Thyroid gland (tissue), 4 donors: ENCODE data around the gene PRAMEF1. TPM values are rescaled to one million over a fixed set of nuclear protein-coding genes. Genes with fewer than 3 reads are reported as not detected.

ENCODE experiments used
- DNase-seq, 2 donors: peaks; one replicate each; pipeline ENCODE4 v3.0.0-alpha.2; 2019
- H3K27ac ChIP-seq, 3 donors: fragments of 200-600 bp; sonication (generic); 1 replicate in 2 of 3; 2 replicates in 1 of 3; pipeline ENCODE4 v1.5.1; 2016 to 2019; ENCODE audit warnings: mild to moderate bottlenecking in 1 of 3, moderate library complexity in 1 of 3
- H3K27me3 ChIP-seq: fragments of 200-600 bp; sonication (generic); one replicate; pipeline ENCODE4 v1.5.1; 2019
- H3K36me3 ChIP-seq, 2 donors: fragments of 200-600 bp; sonication (generic); one replicate each; pipeline ENCODE4 v1.5.1; 2016 to 2019
- H3K4me1 ChIP-seq, 2 donors: fragments of 200-600 bp; sonication (generic); one replicate each; pipeline ENCODE4 v1.5.1; 2017 to 2019
- H3K4me3 ChIP-seq, 3 donors: fragments of 200-600 bp; sonication (generic); replicated peaks in 1 of 3; 1 replicate in 2 of 3; 2 replicates in 1 of 3; pipeline ENCODE4 v1.5.1; 2016; ENCODE audit warnings: mild to moderate bottlenecking in 1 of 3
- H3K9me3 ChIP-seq: fragments of 200-600 bp; sonication (generic); one replicate; pipeline ENCODE4 v1.5.1; 2017
- POLR2A ChIP-seq, 2 donors: fragments of 450-650 bp; IDR thresholded peaks; one replicate each; pipeline ENCODE4 v1.6.1; 2017; ENCODE audit warnings: antibody characterized with exemption in 2 of 2, mild to moderate bottlenecking in 2 of 2, moderate library complexity in 1 of 2
- WGBS, 2 donors: methylation state at CpG; one replicate each; pipeline ENCODE4 v1.1.5; 2017; 5-methylcytosine and 5-hydroxymethylcytosine counted together
- intact Hi-C: fragments of 100-400 bp; cut with DNase I; formaldehyde crosslinking; loops from one replicate; pipeline ENCODE4 v1.15.1; 2023
- total RNA-seq, 4 donors: library from RNA; depleted of rRNA; stranded (reverse); fragments of >200 nt; gene quantifications; one replicate each; pipeline ENCODE4 v1.2.3, GENCODE V29; 2016
- TF ChIP-seq, protein P1 (sequence below), 6 experiments: fragments of 200-600 bp in 3 of 6; fragments of 450-650 bp in 3 of 6; sonication (generic) in 3 of 6; IDR thresholded peaks; one replicate each; pipeline ENCODE4 v1.5.1; 2016 to 2019; ENCODE audit warnings: antibody characterized with exemption in 6 of 6, mild to moderate bottlenecking in 2 of 6, inconsistent platforms in 1 of 6, moderate library complexity in 1 of 6

The PRAMEF1 gene
- total RNA-seq, 4 donors from 2014 or later: not detected

DNA sequence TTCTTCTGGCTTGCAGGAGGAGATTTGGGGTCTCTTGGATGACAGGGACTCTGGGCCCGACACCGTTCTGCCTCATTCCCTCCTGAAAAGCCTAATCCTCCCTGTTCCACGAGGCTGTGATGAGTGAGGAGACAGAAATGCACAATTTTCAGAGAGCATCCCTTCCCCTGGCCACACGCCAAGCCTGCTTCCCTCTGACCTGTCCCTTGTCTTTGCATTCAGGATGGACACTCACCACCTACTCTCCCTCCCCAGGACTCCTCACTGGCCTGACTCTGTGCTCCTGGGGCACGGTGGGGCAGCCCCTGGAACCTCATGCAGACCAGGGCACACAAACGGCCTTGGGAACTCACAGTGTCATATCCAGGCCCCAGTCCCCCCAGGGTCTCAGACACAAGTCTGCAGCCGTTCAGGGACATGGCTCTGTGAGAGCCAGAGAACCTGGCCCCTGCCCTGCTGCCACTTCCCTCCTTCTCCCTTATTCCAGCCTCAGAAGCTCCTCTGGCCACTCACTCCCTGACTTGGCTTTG, 21.2 kb upstream of the PRAMEF1 start:
- DNase-seq: no peak
- no peaks in the 10 kb centered on the region for H3K27me3 ChIP-seq
- no peaks in the 10 kb centered on the region for H3K9me3 ChIP-seq
- no peak overlapping the region for H3K27ac ChIP-seq
- no peaks in the 10 kb centered on the region for H3K4me1 ChIP-seq
- 64 to 80% methylated on average over 6 to 7 of the region's 7 CpGs for WGBS, 2 donors
- no peak overlapping the region for H3K4me3 ChIP-seq
- intact Hi-C loops: no loop called here
- H3K36me3 ChIP-seq: no peaks in the 10 kb centered on the region
- TF ChIP-seq POLR2A (IDR thresholded peaks at IDR 0.05): no peak
- TF ChIP-seq, protein P1, sequence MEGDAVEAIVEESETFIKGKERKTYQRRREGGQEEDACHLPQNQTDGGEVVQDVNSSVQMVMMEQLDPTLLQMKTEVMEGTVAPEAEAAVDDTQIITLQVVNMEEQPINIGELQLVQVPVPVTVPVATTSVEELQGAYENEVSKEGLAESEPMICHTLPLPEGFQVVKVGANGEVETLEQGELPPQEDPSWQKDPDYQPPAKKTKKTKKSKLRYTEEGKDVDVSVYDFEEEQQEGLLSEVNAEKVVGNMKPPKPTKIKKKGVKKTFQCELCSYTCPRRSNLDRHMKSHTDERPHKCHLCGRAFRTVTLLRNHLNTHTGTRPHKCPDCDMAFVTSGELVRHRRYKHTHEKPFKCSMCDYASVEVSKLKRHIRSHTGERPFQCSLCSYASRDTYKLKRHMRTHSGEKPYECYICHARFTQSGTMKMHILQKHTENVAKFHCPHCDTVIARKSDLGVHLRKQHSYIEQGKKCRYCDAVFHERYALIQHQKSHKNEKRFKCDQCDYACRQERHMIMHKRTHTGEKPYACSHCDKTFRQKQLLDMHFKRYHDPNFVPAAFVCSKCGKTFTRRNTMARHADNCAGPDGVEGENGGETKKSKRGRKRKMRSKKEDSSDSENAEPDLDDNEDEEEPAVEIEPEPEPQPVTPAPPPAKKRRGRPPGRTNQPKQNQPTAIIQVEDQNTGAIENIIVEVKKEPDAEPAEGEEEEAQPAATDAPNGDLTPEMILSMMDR (IDR thresholded peaks at IDR 0.05): no peak

DNA sequence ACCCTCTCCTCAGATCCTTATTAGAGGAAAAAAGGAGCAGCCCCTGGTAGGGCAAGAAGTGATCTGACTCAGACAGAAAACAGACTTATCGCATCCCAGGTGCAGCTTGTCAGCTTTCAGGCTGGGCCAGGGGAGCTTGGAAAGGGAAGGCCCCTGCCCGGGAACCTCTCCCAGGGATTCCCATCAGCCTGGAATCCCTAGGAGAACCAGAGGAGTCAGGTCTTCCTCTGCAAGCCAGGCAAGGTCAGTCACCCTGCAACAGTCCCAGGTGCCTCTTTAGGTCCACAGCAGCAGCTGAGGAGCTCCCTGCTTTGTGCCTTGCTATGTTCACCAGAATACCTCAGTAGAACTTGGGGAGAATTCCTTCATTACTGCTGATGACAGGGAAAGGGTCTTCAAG, 20.6 kb upstream of the PRAMEF1 start:
- Histone ChIP-seq H3K27ac (no peak overlapping the region), H3K4me3 (no peak overlapping the region), H3K36me3 (no peaks in the 10 kb centered on the region), H3K27me3 (no peaks in the 10 kb centered on the region), H3K9me3 (no peaks in the 10 kb centered on the region), H3K4me1 (no peaks in the 10 kb centered on the region)
- intact Hi-C loops: no loop called here
- WGBS, 2 donors: 70 to 89% methylated on average over 2 of the region's 2 CpGs
- no peak for DNase-seq
- TF ChIP-seq, protein P1 (IDR thresholded peaks at IDR 0.05): no peak
- TF ChIP-seq POLR2A (IDR thresholded peaks at IDR 0.05): no peak

DNA sequence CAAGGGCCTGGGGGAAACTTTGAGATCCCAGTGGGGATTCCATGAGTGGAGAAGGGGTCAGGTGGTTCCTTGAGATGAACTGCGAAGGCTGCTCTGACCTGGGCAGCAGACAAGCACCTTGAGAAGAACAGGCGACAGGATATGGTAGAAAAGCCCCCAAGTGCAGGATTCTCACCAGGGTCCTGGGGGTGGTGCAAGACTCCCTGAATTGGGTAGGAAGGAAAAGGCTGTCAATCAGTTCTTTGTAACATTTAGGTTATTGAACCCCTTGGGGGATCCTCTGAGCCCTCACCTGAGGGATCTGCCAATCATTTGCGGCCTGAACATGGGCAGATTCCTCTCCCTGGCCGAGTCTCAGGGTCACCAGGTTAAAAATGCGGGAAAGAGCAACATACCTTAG, 20.0 kb upstream of the PRAMEF1 start:
- no peak overlapping the region for H3K4me3 ChIP-seq
- H3K4me1 ChIP-seq: no peaks in the 10 kb centered on the region
- no peaks in the 10 kb centered on the region for H3K9me3 ChIP-seq
- H3K27me3 ChIP-seq: no peaks in the 10 kb centered on the region
- no peak overlapping the region for H3K27ac ChIP-seq
- H3K36me3 ChIP-seq: no peaks in the 10 kb centered on the region
- WGBS, 2 donors: 74 to 84% methylated on average over 5 of the region's 5 CpGs
- no peak for TF ChIP-seq POLR2A (IDR thresholded peaks at IDR 0.05)
- TF ChIP-seq, protein P1 (IDR thresholded peaks at IDR 0.05): no peak
- intact Hi-C loops: no loop called here
- no peak for DNase-seq

DNA sequence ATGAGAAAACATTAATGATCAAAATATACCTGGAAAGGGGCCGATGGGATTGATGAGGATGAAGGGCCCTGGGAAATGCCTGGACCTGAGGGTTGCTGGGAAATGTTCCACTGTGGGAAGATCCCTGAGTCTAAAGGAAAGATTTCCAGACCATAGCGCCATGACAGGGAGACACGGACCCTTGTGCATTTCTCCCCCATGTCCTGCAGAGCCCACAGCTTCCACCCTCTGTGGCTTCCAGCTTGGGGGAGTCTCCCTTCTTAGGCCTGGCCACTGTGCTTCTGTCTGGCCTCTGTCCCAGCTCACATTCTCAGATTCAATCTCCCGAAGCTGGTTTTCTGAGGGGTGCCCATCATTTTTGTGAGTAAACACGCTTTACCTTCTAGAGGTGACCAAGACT, 18.7 kb upstream of the PRAMEF1 start:
- TF ChIP-seq POLR2A (IDR thresholded peaks at IDR 0.05): no peak
- TF ChIP-seq, protein P1 (IDR thresholded peaks at IDR 0.05): no peak
- H3K4me3 ChIP-seq: no peak overlapping the region
- WGBS, 2 donors: 86 to 92% methylated on average over 5 of the region's 5 CpGs
- H3K36me3 ChIP-seq: no peaks in the 10 kb centered on the region
- no peaks in the 10 kb centered on the region for H3K4me1 ChIP-seq
- DNase-seq: no peak
- no peaks in the 10 kb centered on the region for H3K27me3 ChIP-seq
- no peaks in the 10 kb centered on the region for H3K9me3 ChIP-seq
- intact Hi-C loops: no loop called here
- H3K27ac ChIP-seq: no peak overlapping the region

DNA sequence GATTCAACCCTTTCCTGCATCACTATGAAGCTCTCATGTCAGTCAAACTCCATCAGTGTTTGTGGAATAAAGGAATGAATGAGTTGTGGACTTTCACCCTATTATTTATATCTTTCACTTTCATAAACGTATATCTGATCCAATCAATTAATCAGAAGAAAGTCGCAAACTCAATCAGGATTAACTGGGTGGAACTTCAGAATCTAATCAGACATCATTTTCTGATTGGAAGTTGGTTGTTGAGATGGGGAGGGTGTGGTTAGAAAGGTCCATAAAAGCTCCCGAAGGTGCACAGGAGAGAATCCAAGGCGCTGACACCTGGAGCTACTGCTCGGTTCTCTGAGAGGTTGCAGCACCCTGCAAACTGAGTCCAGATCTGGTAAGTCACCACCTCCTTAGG, 17.8 kb upstream of the PRAMEF1 start, which contains the start of gene PRAMEF12:
PRAMEF12 (plus strand) TSS at position 301 of the 400 bp plus-strand sequence. CDS start 1,130 bp downstream, outside the sequence.
- Histone ChIP-seq H3K27me3 (no peaks in the 10 kb centered on the region), H3K4me1 (no peaks in the 10 kb centered on the region), H3K4me3 (no peak within 1 kb of the TSS), H3K36me3 (no peaks in the 10 kb centered on the region), H3K9me3 (no peaks in the 10 kb centered on the region), H3K27ac (no peak within 1 kb of the TSS)
- DNase-seq: no peak
- intact Hi-C loops: no loop called here
- no peak for TF ChIP-seq POLR2A (IDR thresholded peaks at IDR 0.05)
- TF ChIP-seq, protein P1 (IDR thresholded peaks at IDR 0.05): no peak
- WGBS, 2 donors: 89 to 96% methylated on average over 5 of the region's 5 CpGs
